H1 (cell line): Measurements from ENCODE around the gene HSD11B1L. TPM values are rescaled to one million over a fixed set of nuclear protein-coding genes. Genes with fewer than 3 reads are reported as not detected.

Experiments
- BACH1 ChIP-seq: IDR thresholded peaks from 2 replicates; pipeline ENCODE4 v1.6.1; 2012; ENCODE audit warnings: low read length, improper control_type of control experiment
- CHD2 ChIP-seq: IDR thresholded peaks from 2 replicates; pipeline ENCODE4 v1.6.1; 2012; ENCODE audit warnings: low read length, improper control_type of control experiment
- CTBP2 ChIP-seq: IDR thresholded peaks from 2 replicates; pipeline ENCODE4 v1.7.0; 2011; ENCODE audit warnings: borderline replicate concordance, mild to moderate bottlenecking, moderate library complexity, mixed read lengths, low read length; ENCODE audit not compliant: insufficient read depth, insufficient read length
- HDAC6 ChIP-seq: IDR thresholded peaks from one replicate; pipeline ENCODE4 v1.7.1; 2012; ENCODE audit warnings: low read depth, mild to moderate bottlenecking, inconsistent platforms, low read length, moderate library complexity
- JUND ChIP-seq: IDR thresholded peaks from 2 replicates; pipeline ENCODE4 v1.6.1; 2011; ENCODE audit warnings: mild to moderate bottlenecking, improper control_type of control experiment, low read length
- KDM5A ChIP-seq: fragments of 200-600 bp; IDR thresholded peaks from 2 replicates; pipeline ENCODE4 v1.7.1; 2012; ENCODE audit warnings: mild to moderate bottlenecking, low read length, inconsistent platforms, mixed read lengths
- RNF2 ChIP-seq: fragments of 200-900, 300-1000 bp; sonication (generic); IDR thresholded peaks from 2 replicates; pipeline ENCODE4 v1.7.1; 2016; ENCODE audit warnings: borderline replicate concordance, low read depth, mild to moderate bottlenecking, antibody characterized with exemption, low read length; ENCODE audit not compliant: poor library complexity, severe bottlenecking; ENCODE audit errors: missing control alignments
- RXRA ChIP-seq: IDR thresholded peaks from 2 replicates; pipeline ENCODE4 v1.6.1; 2011; ENCODE audit warnings: low read depth, mild to moderate bottlenecking, low read length, moderate library complexity; ENCODE audit not compliant: insufficient read depth
- SP2 ChIP-seq: IDR thresholded peaks from 2 replicates; pipeline ENCODE4 v1.6.1; 2012; ENCODE audit warnings: mild to moderate bottlenecking, low read length, inconsistent platforms
- TEAD4 ChIP-seq: IDR thresholded peaks from 2 replicates; pipeline ENCODE4 v1.6.1; 2012; ENCODE audit warnings: low read depth, low read length, inconsistent platforms, mixed read lengths
- polyA plus RNA-seq, 7 experiments: library from polyadenylated mRNA; depleted of rRNA in 3 of 7; stranded (reverse) in 5 of 7; unstranded in 2 of 7; fragments of >200 nt in 5 of 7; fragments of 200-250 nt in 2 of 7; gene quantifications; 1 replicate in 5 of 7; 2 replicates in 1 of 7; 4 replicates in 1 of 7; pipeline versions ENCODE4 v1.2.1 to v1.2.3, GENCODE V29; 2011 to 2013; ENCODE audit warnings: missing spikeins in 2 of 7, mixed read lengths in 2 of 7
- total RNA-seq: library from RNA; stranded (reverse); fragmentation: NEBNext Ultra II Directional; extraction: Animal tissue kit (Norgen Biotek cat#: 25700); gene quantifications from 2 replicates; pipeline ENCODE4 v1.2.1, GENCODE V29; 2021
- TF ChIP-seq, protein P1 (sequence below): IDR thresholded peaks from 2 replicates; pipeline ENCODE4 v1.6.1; 2012; ENCODE audit warnings: inconsistent platforms

HSD11B1L gene
- total and polyA plus RNA-seq, 2 of the 8 experiments (the other 6 are each of a cell fraction or from before 2014, with no cell fraction given) = 8.2 to 20.6 TPM

DNA sequence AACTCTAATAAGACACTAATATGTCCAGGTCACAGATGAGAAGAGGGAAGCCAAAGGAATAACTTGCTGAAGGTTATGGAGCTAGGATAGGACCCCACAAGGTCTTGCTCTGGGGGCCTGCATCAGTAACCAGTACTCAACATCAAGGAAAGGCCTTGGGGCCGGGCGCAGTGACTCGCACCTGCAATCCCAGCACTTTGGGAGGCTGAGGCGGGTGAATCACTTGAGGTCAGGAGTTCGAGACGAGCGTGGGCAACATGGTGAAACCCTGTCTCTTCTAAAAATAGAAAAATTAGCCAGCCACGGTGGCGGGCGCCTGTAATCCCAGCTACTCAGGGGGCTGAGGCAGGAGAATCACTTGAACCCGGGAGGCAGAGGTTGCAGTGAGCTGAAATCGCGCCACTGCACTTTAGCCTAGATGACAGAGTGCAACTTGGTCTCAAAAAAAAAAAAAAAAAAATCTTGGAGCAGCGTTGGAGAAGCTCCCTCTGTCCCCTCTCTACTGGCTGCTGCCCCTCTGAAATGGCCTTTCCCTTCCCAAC, 37.3 kb downstream of the HSD11B1L start (continued):
- TF ChIP-seq RXRA (no peak), HDAC6 (no peak), BACH1 (no peak), CHD2 (no peak), KDM5A (no peak), TEAD4 (no peak), CTBP2 (no peak), RNF2 (no peak), JUND (no peak), SP2 (no peak)
- TF ChIP-seq, protein P1, sequence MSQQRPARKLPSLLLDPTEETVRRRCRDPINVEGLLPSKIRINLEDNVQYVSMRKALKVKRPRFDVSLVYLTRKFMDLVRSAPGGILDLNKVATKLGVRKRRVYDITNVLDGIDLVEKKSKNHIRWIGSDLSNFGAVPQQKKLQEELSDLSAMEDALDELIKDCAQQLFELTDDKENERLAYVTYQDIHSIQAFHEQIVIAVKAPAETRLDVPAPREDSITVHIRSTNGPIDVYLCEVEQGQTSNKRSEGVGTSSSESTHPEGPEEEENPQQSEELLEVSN = no peak
